Sigmoid colon (tissue), 4 donors: Measurements from ENCODE around the gene STIM2.

Experiments
- EP300 ChIP-seq, 4 donors: sonication (generic); formaldehyde crosslinking; IDR thresholded peaks; one replicate each; pipeline ENCODE4 v1.6.1; 2017; ENCODE audit warnings: antibody characterized with exemption in 4 of 4
- TF ChIP-seq, protein P1 (sequence below), 4 experiments: fragments of 450-650 bp in 3 of 4; fragments of 200-600 bp in 1 of 4; IDR thresholded peaks; one replicate each; pipeline ENCODE4 v1.5.1; 2016 to 2019; ENCODE audit warnings: antibody characterized with exemption in 4 of 4, mild to moderate bottlenecking in 3 of 4, moderate library complexity in 2 of 4

DNA sequence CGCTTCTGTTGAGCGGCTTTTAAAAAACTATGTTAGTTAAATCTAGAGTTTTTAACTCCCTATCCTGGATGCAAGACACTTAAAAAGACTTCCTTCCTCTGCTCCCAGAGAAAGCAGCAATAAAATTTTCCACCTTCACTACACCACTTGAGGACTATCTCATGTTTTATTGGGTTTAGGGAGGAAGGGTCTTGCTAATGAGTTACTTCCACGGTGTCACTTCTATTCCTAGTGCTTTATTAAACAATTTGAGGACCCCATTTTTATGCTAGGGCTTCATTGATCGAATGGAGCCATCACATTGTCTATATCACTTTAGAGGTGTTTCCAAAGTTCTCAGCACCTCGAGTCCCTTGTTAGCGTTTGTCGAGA lies 3.7 kb upstream of the STIM2 start:
- TF ChIP-seq, protein P1, sequence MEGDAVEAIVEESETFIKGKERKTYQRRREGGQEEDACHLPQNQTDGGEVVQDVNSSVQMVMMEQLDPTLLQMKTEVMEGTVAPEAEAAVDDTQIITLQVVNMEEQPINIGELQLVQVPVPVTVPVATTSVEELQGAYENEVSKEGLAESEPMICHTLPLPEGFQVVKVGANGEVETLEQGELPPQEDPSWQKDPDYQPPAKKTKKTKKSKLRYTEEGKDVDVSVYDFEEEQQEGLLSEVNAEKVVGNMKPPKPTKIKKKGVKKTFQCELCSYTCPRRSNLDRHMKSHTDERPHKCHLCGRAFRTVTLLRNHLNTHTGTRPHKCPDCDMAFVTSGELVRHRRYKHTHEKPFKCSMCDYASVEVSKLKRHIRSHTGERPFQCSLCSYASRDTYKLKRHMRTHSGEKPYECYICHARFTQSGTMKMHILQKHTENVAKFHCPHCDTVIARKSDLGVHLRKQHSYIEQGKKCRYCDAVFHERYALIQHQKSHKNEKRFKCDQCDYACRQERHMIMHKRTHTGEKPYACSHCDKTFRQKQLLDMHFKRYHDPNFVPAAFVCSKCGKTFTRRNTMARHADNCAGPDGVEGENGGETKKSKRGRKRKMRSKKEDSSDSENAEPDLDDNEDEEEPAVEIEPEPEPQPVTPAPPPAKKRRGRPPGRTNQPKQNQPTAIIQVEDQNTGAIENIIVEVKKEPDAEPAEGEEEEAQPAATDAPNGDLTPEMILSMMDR (IDR thresholded peaks at IDR 0.05) = no peak
- TF ChIP-seq EP300 (IDR thresholded peaks at IDR 0.05) = no peak
